Measurements from ENCODE around the gene RAB21. TPM values are rescaled to one million over a fixed set of nuclear protein-coding genes. Genes with fewer than 3 reads are reported as not detected.

The RAB21 gene
- total RNA-seq, 4 donors from 2014 or later: 14.1 to 26.6 (median 18.0) TPM

DNA sequence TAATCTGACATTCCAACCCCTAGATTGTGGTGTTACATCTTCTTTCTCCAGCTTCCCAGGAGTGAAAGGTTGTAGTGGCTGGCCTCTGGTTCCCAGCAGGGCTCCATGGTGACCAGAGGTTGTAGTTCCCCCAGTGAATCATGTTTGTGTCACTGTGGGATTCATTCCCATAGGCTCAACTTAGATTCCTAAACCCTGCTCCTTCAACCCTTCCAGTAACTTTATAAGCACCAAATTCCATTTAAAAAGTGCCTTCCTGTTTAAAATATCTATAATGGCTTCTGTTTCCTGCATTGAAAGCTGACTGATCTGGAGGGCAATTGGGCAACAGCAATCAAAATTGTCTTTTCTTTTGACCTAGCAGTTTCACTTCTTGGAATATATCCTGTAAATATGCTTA is 44.4 kb downstream of the RAB21 start:
- TF ChIP-seq, protein P1, sequence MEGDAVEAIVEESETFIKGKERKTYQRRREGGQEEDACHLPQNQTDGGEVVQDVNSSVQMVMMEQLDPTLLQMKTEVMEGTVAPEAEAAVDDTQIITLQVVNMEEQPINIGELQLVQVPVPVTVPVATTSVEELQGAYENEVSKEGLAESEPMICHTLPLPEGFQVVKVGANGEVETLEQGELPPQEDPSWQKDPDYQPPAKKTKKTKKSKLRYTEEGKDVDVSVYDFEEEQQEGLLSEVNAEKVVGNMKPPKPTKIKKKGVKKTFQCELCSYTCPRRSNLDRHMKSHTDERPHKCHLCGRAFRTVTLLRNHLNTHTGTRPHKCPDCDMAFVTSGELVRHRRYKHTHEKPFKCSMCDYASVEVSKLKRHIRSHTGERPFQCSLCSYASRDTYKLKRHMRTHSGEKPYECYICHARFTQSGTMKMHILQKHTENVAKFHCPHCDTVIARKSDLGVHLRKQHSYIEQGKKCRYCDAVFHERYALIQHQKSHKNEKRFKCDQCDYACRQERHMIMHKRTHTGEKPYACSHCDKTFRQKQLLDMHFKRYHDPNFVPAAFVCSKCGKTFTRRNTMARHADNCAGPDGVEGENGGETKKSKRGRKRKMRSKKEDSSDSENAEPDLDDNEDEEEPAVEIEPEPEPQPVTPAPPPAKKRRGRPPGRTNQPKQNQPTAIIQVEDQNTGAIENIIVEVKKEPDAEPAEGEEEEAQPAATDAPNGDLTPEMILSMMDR (IDR thresholded peaks at IDR 0.05; ENCODE audit: low read depth): no peak

DNA sequence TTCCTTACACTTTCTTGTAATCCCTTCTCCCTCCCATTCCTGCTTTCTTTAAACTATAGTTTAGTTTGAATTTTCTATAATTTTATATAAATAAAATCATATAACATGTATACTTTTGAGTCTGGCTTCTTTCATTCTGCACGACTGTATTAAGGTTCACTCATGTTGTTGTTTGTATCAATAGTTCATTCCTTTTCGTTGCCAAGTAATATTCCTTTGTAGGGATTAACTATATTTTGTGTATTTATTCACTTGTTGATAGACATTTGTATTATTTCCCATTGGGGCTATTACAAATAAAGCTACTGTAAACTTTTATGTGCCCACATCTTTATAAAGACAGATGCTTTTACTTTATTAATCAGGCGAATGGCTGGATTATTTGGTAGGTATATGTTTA is 45.5 kb downstream of the RAB21 start:
- TF ChIP-seq, protein P1 (IDR thresholded peaks at IDR 0.05; ENCODE audit: low read depth): no peak

DNA sequence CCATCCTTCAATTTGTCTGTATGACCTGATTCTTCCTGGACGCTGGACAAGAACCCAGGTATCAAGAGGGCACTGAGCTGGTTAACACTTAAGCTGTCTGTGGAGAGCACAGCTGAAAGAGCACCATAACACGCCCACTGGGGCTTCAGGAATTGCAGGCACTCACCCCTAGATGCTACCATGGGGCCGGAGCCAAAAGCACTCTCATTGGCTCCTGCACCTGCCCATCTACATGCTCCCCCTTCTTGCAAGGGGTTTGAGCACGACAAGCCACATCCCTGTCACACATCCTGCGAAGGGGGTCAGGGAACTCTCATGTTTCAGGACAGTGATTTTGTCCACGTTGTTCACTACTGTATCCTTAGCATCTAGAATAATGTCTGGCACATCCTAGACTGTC is 49.8 kb downstream of the RAB21 start:
- TF ChIP-seq, protein P1 (IDR thresholded peaks at IDR 0.05; ENCODE audit: low read depth): no peak

DNA sequence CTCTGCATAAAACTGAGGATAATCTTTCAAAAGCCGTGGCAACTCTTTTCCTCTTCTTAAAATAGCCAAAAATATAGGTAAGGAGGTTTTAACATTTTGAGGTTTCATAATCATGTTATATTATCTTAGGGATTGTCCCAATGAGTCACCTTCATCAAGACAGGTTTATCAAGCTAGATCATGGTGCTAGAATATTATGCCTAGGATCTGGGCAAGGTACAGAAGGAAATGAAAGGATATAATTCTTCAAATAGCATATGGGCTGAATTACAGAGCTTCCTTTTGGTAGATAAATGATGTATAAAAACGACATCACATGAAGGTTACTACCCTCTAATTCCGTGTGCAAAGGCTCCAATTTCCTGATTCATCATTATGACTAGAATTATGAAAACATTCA is 56.3 kb downstream of the RAB21 start:
- TF ChIP-seq, protein P1 (IDR thresholded peaks at IDR 0.05; ENCODE audit: low read depth): no peak

DNA sequence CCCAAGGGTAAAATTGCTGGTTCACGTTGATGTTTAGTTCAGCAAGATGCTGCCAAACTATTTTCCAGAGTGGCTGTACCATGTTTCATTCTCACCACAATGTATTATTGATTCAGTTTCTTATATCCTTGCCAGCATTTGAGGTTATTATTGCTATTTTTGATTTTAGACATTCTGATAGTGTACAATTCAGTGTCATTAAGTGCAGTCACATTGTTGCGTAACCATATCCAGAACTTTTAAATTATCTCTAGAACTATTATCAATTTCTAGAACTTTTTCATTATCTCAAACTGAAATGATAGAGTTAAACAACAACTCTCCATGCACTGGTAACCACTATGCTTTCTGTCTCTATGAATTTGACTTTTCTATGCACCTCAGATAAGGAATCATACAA is 74.2 kb downstream of the RAB21 start:
- TF ChIP-seq, protein P1 (IDR thresholded peaks at IDR 0.05; ENCODE audit: low read depth): no peak

DNA sequence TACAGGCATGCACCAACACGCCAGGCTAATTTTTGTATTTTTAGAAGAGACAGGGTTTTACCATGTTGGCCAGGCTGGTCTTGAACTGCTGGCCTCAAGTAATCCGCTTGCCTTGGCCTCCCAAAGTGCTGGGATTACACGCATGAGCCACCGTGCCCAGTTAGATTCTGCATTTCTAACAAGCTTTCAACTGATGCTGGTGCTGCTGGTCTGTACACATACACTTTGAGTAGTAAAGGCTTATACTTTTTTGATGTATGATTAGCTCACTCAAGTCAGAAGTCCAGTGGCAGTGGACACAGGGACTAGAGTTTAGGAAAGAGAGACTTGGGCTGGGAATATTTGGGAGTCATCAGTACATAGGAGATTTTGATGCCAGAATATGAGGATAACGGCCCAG is 82.7 kb downstream of the RAB21 start:
- TF ChIP-seq, protein P1 (IDR thresholded peaks at IDR 0.05; ENCODE audit: low read depth): no peak

DNA sequence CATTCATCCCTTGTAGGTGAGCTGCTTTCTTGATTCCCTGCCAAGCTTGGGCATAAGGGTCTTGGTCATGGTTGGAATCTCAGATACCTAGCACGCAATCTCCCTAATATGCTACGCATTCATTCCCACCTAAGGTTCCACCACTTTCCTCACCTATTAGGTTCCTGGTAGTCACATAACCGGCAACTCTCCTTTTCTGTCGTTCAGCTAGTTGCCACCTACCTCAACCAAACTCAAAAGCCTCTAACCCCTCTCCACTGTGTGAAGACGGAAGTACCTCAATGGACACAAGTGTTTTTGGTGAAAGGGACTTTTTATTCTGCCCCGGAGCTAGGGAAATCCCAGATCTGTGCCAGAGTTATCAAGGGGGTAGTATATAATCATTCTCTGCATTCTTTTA is 83.6 kb downstream of the RAB21 start:
- TF ChIP-seq, protein P1 (IDR thresholded peaks at IDR 0.05; ENCODE audit: low read depth): no peak

Measured in subcutaneous adipose tissue (tissue), 4 donors.